Vagina (tissue), 2 donors: ENCODE data around the gene GLIPR2. TPM values are rescaled to one million over a fixed set of nuclear protein-coding genes. Genes with fewer than 3 reads are reported as not detected.
"Not testable (repeated sequence)": the region's sequence is repeated elsewhere in the genome, so short reads cannot be mapped to it uniquely, and the experiment has no call there.

Source experiments
- DNase-seq, 2 donors: peaks; one replicate each; pipeline ENCODE4 v3.0.0-alpha.2; 2017; ENCODE audit errors: extremely low spot score in 2 of 2
- H3K27ac ChIP-seq: fragments of 200-600 bp; sonication (generic); one replicate; pipeline ENCODE4 v1.5.1; 2019
- H3K27me3 ChIP-seq: fragments of 200-600 bp; sonication (generic); one replicate; pipeline ENCODE4 v1.5.1; 2019
- H3K36me3 ChIP-seq, 2 donors: fragments of 200-600 bp; sonication (generic); one replicate each; pipeline ENCODE4 v1.5.1; 2017 to 2019
- H3K4me1 ChIP-seq: fragments of 200-600 bp; sonication (generic); one replicate; pipeline ENCODE4 v1.5.1; 2019
- H3K4me3 ChIP-seq, 2 donors: fragments of 200-600 bp; sonication (generic); 1 replicate in 1 of 2; 2 replicates in 1 of 2; pipeline ENCODE4 v1.5.1; 2016 to 2019
- H3K9me3 ChIP-seq: fragments of 200-600 bp; sonication (generic); one replicate; pipeline ENCODE4 v1.5.1; 2019
- POLR2A ChIP-seq, 2 donors: fragments of 450-650 bp; IDR thresholded peaks; one replicate each; pipeline ENCODE4 v1.6.1; 2017; ENCODE audit warnings: antibody characterized with exemption in 2 of 2, mild to moderate bottlenecking in 2 of 2, moderate library complexity in 2 of 2
- POLR2AphosphoS5 ChIP-seq, 2 donors: sonication (generic); formaldehyde crosslinking; IDR thresholded peaks; one replicate each; pipeline ENCODE4 v1.9.0; 2017; ENCODE audit warnings: antibody characterized with exemption in 2 of 2, mild to moderate bottlenecking in 2 of 2, low read depth in 1 of 2; ENCODE audit not compliant: insufficient read depth in 1 of 2
- intact Hi-C: fragments of 100-400 bp; cut with DNase I; formaldehyde crosslinking; loops from one replicate; pipeline ENCODE4 v1.15.1; 2023
- total RNA-seq: library from RNA; depleted of rRNA; stranded (reverse); fragments of >200 nt; gene quantifications from one replicate; pipeline ENCODE4 v1.2.3, GENCODE V29; 2016
- TF ChIP-seq, protein P1 (sequence below), 3 experiments: fragments of 450-650 bp in 2 of 3; fragments of 200-600 bp in 1 of 3; sonication (generic) in 1 of 3; IDR thresholded peaks; one replicate each; pipeline ENCODE4 v1.5.1; 2017 to 2019; ENCODE audit warnings: antibody characterized with exemption in 3 of 3, mild to moderate bottlenecking in 2 of 3, moderate library complexity in 2 of 3

Gene GLIPR2
- total RNA-seq, 1 donor from 2014 or later = 34.9 TPM

DNA sequence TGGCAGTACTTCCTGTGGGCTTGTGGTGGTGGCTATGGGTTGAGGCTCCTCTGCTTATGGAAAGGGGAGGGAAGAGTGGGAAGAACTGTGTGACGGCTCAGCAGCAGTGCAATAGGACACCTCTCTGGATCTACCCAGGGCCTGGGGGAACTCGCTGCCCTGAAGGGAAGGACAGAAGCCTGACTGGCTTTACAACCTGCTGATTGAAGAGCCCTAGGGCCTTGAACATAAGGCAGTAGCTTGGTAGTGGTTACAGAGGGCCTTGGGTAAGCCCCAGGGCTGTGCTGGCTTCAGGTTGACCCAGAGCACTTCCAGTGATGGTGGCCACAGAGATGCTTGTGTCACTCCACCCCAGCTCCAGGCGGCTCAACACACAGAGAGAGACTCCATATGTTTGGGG, 38.2 kb downstream of the GLIPR2 start:
- no peak for TF ChIP-seq POLR2AphosphoS5 (IDR thresholded peaks at IDR 0.05; ENCODE audit: insufficient read depth in 1 of 2, low read depth in 1 of 2)
- TF ChIP-seq POLR2A (IDR thresholded peaks at IDR 0.05) = no peak
- TF ChIP-seq, protein P1, sequence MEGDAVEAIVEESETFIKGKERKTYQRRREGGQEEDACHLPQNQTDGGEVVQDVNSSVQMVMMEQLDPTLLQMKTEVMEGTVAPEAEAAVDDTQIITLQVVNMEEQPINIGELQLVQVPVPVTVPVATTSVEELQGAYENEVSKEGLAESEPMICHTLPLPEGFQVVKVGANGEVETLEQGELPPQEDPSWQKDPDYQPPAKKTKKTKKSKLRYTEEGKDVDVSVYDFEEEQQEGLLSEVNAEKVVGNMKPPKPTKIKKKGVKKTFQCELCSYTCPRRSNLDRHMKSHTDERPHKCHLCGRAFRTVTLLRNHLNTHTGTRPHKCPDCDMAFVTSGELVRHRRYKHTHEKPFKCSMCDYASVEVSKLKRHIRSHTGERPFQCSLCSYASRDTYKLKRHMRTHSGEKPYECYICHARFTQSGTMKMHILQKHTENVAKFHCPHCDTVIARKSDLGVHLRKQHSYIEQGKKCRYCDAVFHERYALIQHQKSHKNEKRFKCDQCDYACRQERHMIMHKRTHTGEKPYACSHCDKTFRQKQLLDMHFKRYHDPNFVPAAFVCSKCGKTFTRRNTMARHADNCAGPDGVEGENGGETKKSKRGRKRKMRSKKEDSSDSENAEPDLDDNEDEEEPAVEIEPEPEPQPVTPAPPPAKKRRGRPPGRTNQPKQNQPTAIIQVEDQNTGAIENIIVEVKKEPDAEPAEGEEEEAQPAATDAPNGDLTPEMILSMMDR (IDR thresholded peaks at IDR 0.05) = no peak
- H3K4me1 ChIP-seq = no peaks in the 10 kb centered on the region
- no peaks in the 10 kb centered on the region for H3K27me3 ChIP-seq
- no peak overlapping the region for H3K27ac ChIP-seq
- intact Hi-C loops = loop anchor here (5.0 kb wide), 1 partner anchor 47 kb away; no protein-coding TSS in a partner anchor
- H3K4me3 ChIP-seq = no peak overlapping the region
- H3K36me3 ChIP-seq = no peaks in the 10 kb centered on the region
- H3K9me3 ChIP-seq = no peaks in the 10 kb centered on the region
- DNase-seq = no peak

DNA sequence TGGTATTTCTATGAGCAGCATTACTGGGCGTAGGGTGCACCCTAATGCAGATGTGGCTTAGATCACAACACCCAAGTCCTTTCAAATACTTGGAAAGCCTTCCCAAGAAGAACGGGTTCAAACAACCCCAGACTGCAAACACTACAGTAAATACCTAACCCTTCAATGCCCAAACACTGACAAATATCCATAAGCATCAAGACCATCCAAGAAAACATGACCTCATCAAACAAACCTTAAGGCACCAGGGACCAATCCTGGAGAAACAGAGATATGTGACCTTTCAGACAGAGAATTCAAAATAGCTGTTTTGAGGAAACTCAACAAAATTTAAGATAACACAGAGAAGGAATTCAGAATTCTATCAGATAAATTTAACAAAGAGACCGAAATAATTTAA, 38.7 kb downstream of the GLIPR2 start:
- H3K9me3 ChIP-seq, H3K4me3 ChIP-seq, H3K36me3 ChIP-seq, intact Hi-C loops, DNase-seq, H3K27me3 ChIP-seq, H3K4me1 ChIP-seq, H3K27ac ChIP-seq: not testable (repeated sequence)

DNA sequence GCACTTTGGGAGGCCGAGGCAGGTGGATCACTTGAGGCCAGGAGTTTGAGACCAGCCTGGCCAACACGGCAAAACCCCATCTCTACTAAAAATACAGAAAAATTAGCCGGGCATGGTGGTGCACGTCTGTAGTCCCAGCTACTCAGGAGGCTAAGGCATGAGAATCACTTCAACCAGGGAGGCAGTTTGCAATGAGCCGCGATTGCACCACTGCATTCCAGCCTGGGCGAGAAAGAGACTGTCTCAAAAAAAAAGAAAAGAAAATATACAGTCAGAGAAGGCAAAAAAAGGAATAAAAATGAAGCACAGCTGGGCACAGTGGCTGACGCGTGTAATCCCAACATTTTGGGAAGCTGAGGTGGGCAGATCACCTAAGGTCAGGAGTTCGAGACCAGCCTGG, 40.0 kb downstream of the GLIPR2 start:
- H3K9me3 ChIP-seq, H3K36me3 ChIP-seq, H3K4me1 ChIP-seq, H3K27me3 ChIP-seq, H3K27ac ChIP-seq, intact Hi-C loops, H3K4me3 ChIP-seq, DNase-seq: not testable (repeated sequence)

DNA sequence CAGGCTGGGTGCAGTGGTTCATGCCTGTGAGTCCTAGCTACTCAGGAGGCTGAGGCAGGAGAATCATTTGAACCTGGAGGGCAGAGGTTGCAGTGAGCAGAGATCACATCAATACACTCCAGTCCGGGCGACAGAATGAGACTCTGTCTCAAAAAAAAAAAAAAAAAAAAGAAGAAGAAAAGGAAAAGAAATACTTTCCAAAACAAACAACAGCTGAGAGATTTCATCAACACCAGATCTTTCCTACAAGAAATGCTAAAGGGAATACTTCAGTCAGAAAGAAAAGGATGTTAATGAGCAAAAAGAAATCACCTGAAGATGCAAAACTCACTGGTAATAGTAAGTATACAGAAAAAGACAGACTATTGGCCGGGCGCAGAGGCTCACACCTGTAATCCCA, 41.0 kb downstream of the GLIPR2 start:
- H3K27me3 ChIP-seq = no peaks in the 10 kb centered on the region
- no peak overlapping the region for H3K4me3 ChIP-seq
- TF ChIP-seq, protein P1 (IDR thresholded peaks at IDR 0.05) = no peak
- TF ChIP-seq POLR2A (IDR thresholded peaks at IDR 0.05) (no peak), POLR2AphosphoS5 (IDR thresholded peaks at IDR 0.05; ENCODE audit: insufficient read depth in 1 of 2, low read depth in 1 of 2) (no peak)
- intact Hi-C loops = no loop called here
- H3K4me1 ChIP-seq = no peaks in the 10 kb centered on the region
- H3K27ac ChIP-seq = no peak overlapping the region
- no peaks in the 10 kb centered on the region for H3K9me3 ChIP-seq
- H3K36me3 ChIP-seq = no peaks in the 10 kb centered on the region
- DNase-seq = no peak

DNA sequence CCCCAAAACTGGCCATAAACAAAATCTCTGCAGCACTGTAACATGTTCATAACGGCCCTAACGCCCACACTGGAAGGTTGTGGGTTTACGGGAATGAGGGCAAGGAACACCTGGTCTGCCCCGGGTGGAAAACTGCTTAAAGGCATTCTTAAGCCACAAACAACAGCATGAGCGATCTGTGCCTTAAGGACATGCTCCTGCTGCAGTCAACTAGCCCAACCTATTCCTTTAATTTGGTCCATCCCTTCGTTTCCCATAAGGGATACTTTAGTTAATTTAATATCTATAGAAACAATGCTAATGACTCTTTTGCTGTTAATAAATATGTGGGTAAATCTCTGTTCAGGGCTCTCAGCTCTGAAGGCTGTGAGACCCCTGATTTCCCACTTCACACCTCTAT, 43.7 kb downstream of the GLIPR2 start:
- DNase-seq, intact Hi-C loops, H3K4me3 ChIP-seq, H3K9me3 ChIP-seq, H3K36me3 ChIP-seq, H3K27me3 ChIP-seq, H3K4me1 ChIP-seq, H3K27ac ChIP-seq: not testable (repeated sequence)

DNA sequence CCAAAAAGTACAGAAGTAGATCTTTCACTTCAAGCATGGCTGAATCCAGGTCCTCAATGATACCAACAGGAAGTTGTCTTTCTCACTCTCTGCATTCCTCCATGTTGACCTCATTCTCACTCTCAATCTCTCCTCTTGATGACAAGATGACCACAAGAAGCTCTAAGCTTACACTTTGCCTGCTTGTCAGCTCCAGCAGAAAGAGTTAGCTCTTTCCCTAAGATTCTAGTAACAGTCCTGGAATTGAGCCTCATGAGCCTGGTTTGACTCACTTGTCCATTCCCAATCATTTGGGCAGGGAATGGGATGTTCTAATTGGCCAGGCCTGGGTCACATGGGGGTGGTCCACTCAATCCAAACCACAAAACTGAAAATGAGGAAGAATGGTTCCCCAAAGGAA, 50.9 kb downstream of the GLIPR2 start:
- DNase-seq = no peak
- intact Hi-C loops = no loop called here
- Histone ChIP-seq H3K27ac (no peak overlapping the region), H3K27me3 (no peaks in the 10 kb centered on the region), H3K4me3 (no peak overlapping the region), H3K4me1 (peaks cover 16% of the 10 kb centered on the region), H3K36me3 (no peaks in the 10 kb centered on the region), H3K9me3 (no peaks in the 10 kb centered on the region)
- TF ChIP-seq, protein P1 (IDR thresholded peaks at IDR 0.05) = no peak
- TF ChIP-seq POLR2AphosphoS5 (IDR thresholded peaks at IDR 0.05; ENCODE audit: insufficient read depth in 1 of 2, low read depth in 1 of 2) = no peak
- TF ChIP-seq POLR2A (IDR thresholded peaks at IDR 0.05) = no peak

DNA sequence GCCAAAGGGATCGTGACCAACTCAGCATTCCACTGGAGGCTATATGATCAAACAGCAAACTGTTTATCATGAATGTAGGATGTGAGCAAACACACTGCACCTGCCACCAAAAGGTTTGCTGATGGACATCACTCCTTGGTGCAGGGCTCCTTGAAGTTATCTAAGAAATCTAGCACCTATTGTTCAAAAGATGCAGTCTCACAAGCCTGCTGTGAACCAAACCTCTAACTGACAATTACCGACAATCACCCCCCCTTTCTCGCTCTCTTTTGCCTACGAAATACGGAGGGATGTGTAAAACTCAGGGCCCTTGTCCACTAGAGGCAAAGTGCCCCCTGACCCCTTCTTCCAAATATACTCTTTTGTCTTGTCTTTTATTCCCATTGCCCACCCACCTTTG, 51.7 kb downstream of the GLIPR2 start:
- Histone ChIP-seq H3K27ac (no peak overlapping the region), H3K4me3 (no peak overlapping the region), H3K4me1 (peaks cover 24% of the 10 kb centered on the region), H3K36me3 (no peaks in the 10 kb centered on the region), H3K9me3 (no peaks in the 10 kb centered on the region), H3K27me3 (no peaks in the 10 kb centered on the region)
- TF ChIP-seq POLR2A (IDR thresholded peaks at IDR 0.05) (no peak), POLR2AphosphoS5 (IDR thresholded peaks at IDR 0.05; ENCODE audit: insufficient read depth in 1 of 2, low read depth in 1 of 2) (no peak)
- TF ChIP-seq, protein P1 (IDR thresholded peaks at IDR 0.05) = no peak
- DNase-seq = no peak
- intact Hi-C loops = no loop called here
